K562 (cell line): Measurements from ENCODE around the gene C10orf71. TPM values are rescaled to one million over a fixed set of nuclear protein-coding genes. Genes with fewer than 3 reads are reported as not detected.

Source experiments
- GABPB2 ChIP-seq: fragments of 250-450 bp; sonication (Bioruptor Pico); conservative IDR thresholded peaks from 2 replicates; pipeline ENCODE4 v1.5.1; 2021; ENCODE audit warnings: mild to moderate bottlenecking
- GTF2F1 ChIP-seq: IDR thresholded peaks from 2 replicates; pipeline ENCODE4 v1.6.1; 2011; ENCODE audit warnings: low read depth, low read length, improper control_type of control experiment
- MED1 ChIP-seq: sonication (generic); formaldehyde crosslinking; IDR thresholded peaks from 2 replicates; pipeline ENCODE4 v1.8.1; 2023; ENCODE audit warnings: missing genetic modification reagents, borderline replicate concordance
- PHB2 ChIP-seq: fragments of 450-650 bp; IDR thresholded peaks from 2 replicates; pipeline ENCODE4 v1.6.1; 2017; ENCODE audit warnings: low read depth
- PHTF2 ChIP-seq: fragments of 250-450 bp; sonication (Bioruptor Pico); IDR thresholded peaks from 2 replicates; pipeline ENCODE4 v1.5.0; 2021; ENCODE audit warnings: mild to moderate bottlenecking
- RERE ChIP-seq: sonication (generic); formaldehyde crosslinking; IDR thresholded peaks from 2 replicates; pipeline ENCODE4 v1.8.0; 2023; ENCODE audit warnings: missing genetic modification reagents, mild to moderate bottlenecking, borderline replicate concordance
- SAP30 ChIP-seq: fragments of 200-600 bp; sonication (generic); IDR thresholded peaks from 2 replicates; pipeline ENCODE4 v1.6.1; 2012; ENCODE audit warnings: borderline replicate concordance, low read depth, mild to moderate bottlenecking, moderate library complexity, low read length, control low read depth, inconsistent platforms; ENCODE audit not compliant: insufficient read depth, poor library complexity, severe bottlenecking
- SMARCB1 ChIP-seq: IDR thresholded peaks from 2 replicates; pipeline ENCODE4 v1.6.1; 2011; ENCODE audit warnings: improper control_type of control experiment, low read depth; ENCODE audit not compliant: insufficient read length
- SMC3 ChIP-seq: conservative IDR thresholded peaks from 2 replicates; pipeline ENCODE4 v1.6.1; 2011; ENCODE audit warnings: low read depth, low read length, improper control_type of control experiment; ENCODE audit not compliant: insufficient read depth
- SOX6 ChIP-seq: fragments of 450-650 bp; IDR thresholded peaks from 2 replicates; pipeline ENCODE4 v1.6.1; 2014; ENCODE audit warnings: mild to moderate bottlenecking
- THRA ChIP-seq: fragments of 450-650 bp; IDR thresholded peaks from 2 replicates; pipeline ENCODE4 v1.6.1; 2017; ENCODE audit warnings: mild to moderate bottlenecking, moderate library complexity
- ZNF384 ChIP-seq: IDR thresholded peaks from 2 replicates; pipeline ENCODE4 v1.6.1; 2012; ENCODE audit warnings: low read depth, low read length, improper control_type of control experiment
- ZNF41 ChIP-seq: fragments of 250-450 bp; sonication (Bioruptor Pico); conservative IDR thresholded peaks from 2 replicates; pipeline ENCODE4 v1.4.0; 2020; ENCODE audit warnings: mild to moderate bottlenecking
- ZNF444 ChIP-seq: fragments of 250-450 bp; sonication (Bioruptor Pico); IDR thresholded peaks from 2 replicates; pipeline ENCODE4 v1.4.0; 2020; ENCODE audit warnings: mild to moderate bottlenecking, moderate library complexity
- ZNF696 ChIP-seq: fragments of 250-450 bp; sonication (Bioruptor Pico); conservative IDR thresholded peaks from 2 replicates; pipeline ENCODE4 v1.4.0; 2020; ENCODE audit warnings: mild to moderate bottlenecking, moderate library complexity
- ZNF76 ChIP-seq: fragments of 250-450 bp; sonication (Bioruptor Pico); IDR thresholded peaks from 2 replicates; pipeline ENCODE4 v1.4.0; 2020; ENCODE audit warnings: mild to moderate bottlenecking, moderate library complexity, borderline replicate concordance
- polyA plus RNA-seq, 8 experiments: library from polyadenylated mRNA; depleted of rRNA in 4 of 8; stranded (reverse) in 5 of 8; unstranded in 3 of 8; fragments of >200 nt; fragmentation: Nextera tagmentation in 2 of 8; fragmentation: Illumina TruSeq in 1 of 8; extraction: Ambion mirVana in 2 of 8; extraction: Trizol in 1 of 8; gene quantifications; 2 replicates each; pipeline versions ENCODE4 v1.2.1 to v1.2.3, GENCODE V29; 2011 to 2014; ENCODE audit warnings: inconsistent platforms in 1 of 8, missing spikeins in 1 of 8
- total RNA-seq, 7 experiments: library from RNA; depleted of rRNA in 6 of 7; stranded (reverse); fragments of >200 nt in 6 of 7; fragmentation: Illumina TruSeq in 2 of 7; extraction: Trizol in 2 of 7; gene quantifications; 2 replicates each; pipeline versions ENCODE4 v1.2.1 to v1.2.3, GENCODE V29; 2011 to 2021; ENCODE audit warnings: low replicate concordance in 1 of 7
- TF ChIP-seq, protein P1 (sequence below): fragments of 250-450 bp; sonication (Bioruptor Pico); IDR thresholded peaks from 2 replicates; pipeline ENCODE4 v1.4.0; 2020; ENCODE audit warnings: mild to moderate bottlenecking, moderate library complexity

Gene C10orf71
- total and polyA plus RNA-seq, 9 of the 15 experiments (the other 6 are each of a cell fraction or from before 2014, with no cell fraction given): 0.06 to 4.5 (median 1.3) TPM

GRCh38 chr10:49300140-49300974 is 1.4 kb downstream of the C10orf71 start (continued):
- no peak for TF ChIP-seq ZNF41
- TF ChIP-seq, protein P1, sequence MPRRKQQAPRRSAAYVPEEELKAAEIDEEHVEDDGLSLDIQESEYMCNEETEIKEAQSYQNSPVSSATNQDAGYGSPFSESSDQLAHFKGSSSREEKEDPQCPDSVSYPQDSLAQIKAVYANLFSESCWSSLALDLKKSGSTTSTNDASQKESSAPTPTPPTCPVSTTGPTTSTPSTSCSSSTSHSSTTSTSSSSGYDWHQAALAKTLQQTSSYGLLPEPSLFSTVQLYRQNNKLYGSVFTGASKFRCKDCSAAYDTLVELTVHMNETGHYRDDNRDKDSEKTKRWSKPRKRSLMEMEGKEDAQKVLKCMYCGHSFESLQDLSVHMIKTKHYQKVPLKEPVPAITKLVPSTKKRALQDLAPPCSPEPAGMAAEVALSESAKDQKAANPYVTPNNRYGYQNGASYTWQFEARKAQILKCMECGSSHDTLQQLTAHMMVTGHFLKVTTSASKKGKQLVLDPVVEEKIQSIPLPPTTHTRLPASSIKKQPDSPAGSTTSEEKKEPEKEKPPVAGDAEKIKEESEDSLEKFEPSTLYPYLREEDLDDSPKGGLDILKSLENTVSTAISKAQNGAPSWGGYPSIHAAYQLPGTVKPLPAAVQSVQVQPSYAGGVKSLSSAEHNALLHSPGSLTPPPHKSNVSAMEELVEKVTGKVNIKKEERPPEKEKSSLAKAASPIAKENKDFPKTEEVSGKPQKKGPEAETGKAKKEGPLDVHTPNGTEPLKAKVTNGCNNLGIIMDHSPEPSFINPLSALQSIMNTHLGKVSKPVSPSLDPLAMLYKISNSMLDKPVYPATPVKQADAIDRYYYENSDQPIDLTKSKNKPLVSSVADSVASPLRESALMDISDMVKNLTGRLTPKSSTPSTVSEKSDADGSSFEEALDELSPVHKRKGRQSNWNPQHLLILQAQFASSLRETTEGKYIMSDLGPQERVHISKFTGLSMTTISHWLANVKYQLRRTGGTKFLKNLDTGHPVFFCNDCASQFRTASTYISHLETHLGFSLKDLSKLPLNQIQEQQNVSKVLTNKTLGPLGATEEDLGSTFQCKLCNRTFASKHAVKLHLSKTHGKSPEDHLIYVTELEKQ (CRISPR knock-in tag): no peak
- no peak for TF ChIP-seq PHTF2
- no peak for TF ChIP-seq RERE
- TF ChIP-seq SAP30: no peak
- TF ChIP-seq SOX6: peak; percentile 86
- no peak for TF ChIP-seq ZNF444
- TF ChIP-seq GTF2F1: peak; percentile 64
- TF ChIP-seq THRA: no peak; the same call in 1 of the 2 replicates
- no peak for TF ChIP-seq ZNF696
- TF ChIP-seq ZNF76: no peak
- peak; percentile 67 for TF ChIP-seq ZNF384
- peak; percentile 31 for TF ChIP-seq SMARCB1
- TF ChIP-seq GABPB2 (CRISPR knock-in tag): no peak
- no peak for TF ChIP-seq MED1
- peak; percentile 77 for TF ChIP-seq PHB2
- peak; percentile 45 for TF ChIP-seq SMC3
